GM12878 (cell line): ENCODE data around the gene COPG2.

Experiments used
- CTCF ChIP-seq, 3 experiments: IDR thresholded peaks in 2 of 3; conservative IDR thresholded peaks in 1 of 3; 2 replicates each; pipeline ENCODE4 v1.5.1; 2011; ENCODE audit warnings: low read depth in 3 of 3, low read length in 3 of 3, mild to moderate bottlenecking in 3 of 3, control low read depth in 2 of 3, moderate library complexity in 2 of 3, inconsistent platforms in 1 of 3, mixed read lengths in 1 of 3; ENCODE audit not compliant: control insufficient read depth in 2 of 3, insufficient read depth in 1 of 3; ENCODE audit errors: extremely low read depth in 1 of 3
- EZH2 ChIP-seq: IDR thresholded peaks from 2 replicates; pipeline ENCODE4 v1.6.1; 2012; ENCODE audit warnings: low read depth, mild to moderate bottlenecking, control low read depth, inconsistent platforms, low read length, borderline replicate concordance; ENCODE audit not compliant: control insufficient read depth
- FOXM1 ChIP-seq: IDR thresholded peaks from 2 replicates; pipeline ENCODE4 v1.6.1; 2012; ENCODE audit warnings: low read depth, mild to moderate bottlenecking, inconsistent platforms, low read length, moderate library complexity
- HDAC6 ChIP-seq: fragments of 200-600 bp; sonication (generic); IDR thresholded peaks from one replicate; pipeline ENCODE4 v1.8.0; 2017; ENCODE audit warnings: antibody characterized with exemption; ENCODE audit not compliant: unreplicated experiment
- KDM1A ChIP-seq: fragments of 200-600 bp; sonication (generic); IDR thresholded peaks from 2 replicates; pipeline ENCODE4 v1.6.1; 2016; ENCODE audit warnings: borderline replicate concordance
- MAX ChIP-seq: IDR thresholded peaks from 2 replicates; pipeline ENCODE4 v1.6.1; 2012; ENCODE audit warnings: low read depth, low read length, improper control_type of control experiment
- MTA2 ChIP-seq: fragments of 450-650 bp; IDR thresholded peaks from 2 replicates; pipeline ENCODE4 v1.6.1; 2016; ENCODE audit warnings: low read depth, mild to moderate bottlenecking, moderate library complexity
- NFYA ChIP-seq: IDR thresholded peaks from 2 replicates; pipeline ENCODE4 v1.6.1; 2011; ENCODE audit warnings: low read depth, mild to moderate bottlenecking, low read length, improper control_type of control experiment, borderline replicate concordance
- PBX3 ChIP-seq: IDR thresholded peaks from 2 replicates; pipeline ENCODE4 v1.6.1; 2011; ENCODE audit warnings: mild to moderate bottlenecking, low read depth, low read length, moderate library complexity; ENCODE audit not compliant: insufficient replicate concordance
- POLR2A ChIP-seq: IDR thresholded peaks from 2 replicates; pipeline ENCODE4 v1.6.1; 2011; ENCODE audit warnings: low read depth, mild to moderate bottlenecking, low read length
- RAD51 ChIP-seq: fragments of 450-650 bp; IDR thresholded peaks from 2 replicates; pipeline ENCODE4 v1.6.1; 2016; ENCODE audit warnings: moderate library complexity, mild to moderate bottlenecking, inconsistent platforms
- RELA ChIP-seq: fragments of 450-650 bp; IDR thresholded peaks from 2 replicates; pipeline ENCODE4 v1.8.0; 2014; ENCODE audit warnings: borderline replicate concordance; ENCODE audit not compliant: partially characterized antibody
- SMAD1 ChIP-seq: fragments of 450-650 bp; IDR thresholded peaks from 2 replicates; pipeline ENCODE4 v1.6.1; 2018; ENCODE audit warnings: mild to moderate bottlenecking, low read depth; ENCODE audit not compliant: partially characterized antibody
- ZBTB11 ChIP-seq: fragments of 450-650 bp; formaldehyde crosslinking; IDR thresholded peaks from 2 replicates; pipeline ENCODE4 v1.5.0; 2022; ENCODE audit warnings: mild to moderate bottlenecking, missing genetic modification characterization

GRCh38 chr7:130672146-130672545, 3.6 kb upstream of the COPG2 start:
- no peak for TF ChIP-seq MTA2
- TF ChIP-seq CTCF (IDR thresholded peaks at IDR 0.05 in 2 of 3, conservative IDR thresholded peaks at IDR 0.05 in 1 of 3; ENCODE audit: control insufficient read depth in 2 of 3, extremely low read depth in 1 of 3, insufficient read depth in 1 of 3, low read depth in 3 of 3, low read length in 3 of 3) = no peak
- TF ChIP-seq RELA = no peak
- TF ChIP-seq EZH2 = no peak
- TF ChIP-seq ZBTB11 (CRISPR knock-in tag) = no peak
- TF ChIP-seq FOXM1 = no peak
- TF ChIP-seq HDAC6 = no peak
- TF ChIP-seq RAD51 = no peak
- no peak for TF ChIP-seq POLR2A
- TF ChIP-seq PBX3 = no peak
- no peak for TF ChIP-seq SMAD1
- TF ChIP-seq KDM1A = no peak
- TF ChIP-seq NFYA = no peak
- no peak for TF ChIP-seq MAX
